ENCODE results near the gene PLSCR4.
"Not testable (repeated sequence)": the region's sequence is repeated elsewhere in the genome, so short reads cannot be mapped to it uniquely, and the experiment has no call there.

Gene PLSCR4

DNA sequence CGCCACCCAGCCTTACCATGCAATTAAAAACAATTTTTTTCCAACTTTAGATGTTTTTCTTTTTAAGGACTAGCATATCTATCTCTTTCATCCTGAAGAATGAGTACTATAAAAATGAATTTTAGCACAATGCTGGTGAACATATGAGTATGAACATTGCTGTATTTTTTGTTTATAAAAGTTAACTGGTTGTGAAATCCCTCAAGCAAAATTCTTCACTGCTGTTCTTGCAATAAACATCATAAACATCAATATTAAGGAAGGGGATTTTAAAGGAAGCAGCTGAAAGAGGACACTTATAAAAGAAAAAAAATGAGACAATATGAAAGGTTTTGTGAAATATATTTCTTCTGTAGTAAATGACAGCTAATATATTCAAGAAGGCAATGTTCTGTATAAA, 3.0 kb downstream of the PLSCR4 start:
- no peak for DNase-seq (ENCODE audit: low spot score)

DNA sequence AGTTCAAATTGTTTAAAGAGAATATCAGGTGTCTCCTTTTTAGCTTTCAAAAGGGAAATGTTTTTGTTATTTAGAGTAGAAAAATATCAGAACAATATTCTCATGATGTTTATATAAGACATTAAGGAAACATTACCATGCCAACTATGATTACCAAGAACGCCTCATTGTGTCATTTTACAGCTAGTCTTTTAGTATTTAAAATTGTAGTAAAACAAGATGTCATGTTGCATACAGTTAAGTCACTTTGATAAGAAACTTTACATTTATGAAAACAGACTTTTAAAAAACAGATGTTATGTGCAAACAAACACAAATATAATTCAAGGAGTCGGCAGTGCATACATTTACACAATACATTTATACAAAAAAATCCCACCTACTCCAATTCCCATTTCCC, 4.4 kb downstream of the PLSCR4 start:
- no peak for DNase-seq (ENCODE audit: low spot score)

DNA sequence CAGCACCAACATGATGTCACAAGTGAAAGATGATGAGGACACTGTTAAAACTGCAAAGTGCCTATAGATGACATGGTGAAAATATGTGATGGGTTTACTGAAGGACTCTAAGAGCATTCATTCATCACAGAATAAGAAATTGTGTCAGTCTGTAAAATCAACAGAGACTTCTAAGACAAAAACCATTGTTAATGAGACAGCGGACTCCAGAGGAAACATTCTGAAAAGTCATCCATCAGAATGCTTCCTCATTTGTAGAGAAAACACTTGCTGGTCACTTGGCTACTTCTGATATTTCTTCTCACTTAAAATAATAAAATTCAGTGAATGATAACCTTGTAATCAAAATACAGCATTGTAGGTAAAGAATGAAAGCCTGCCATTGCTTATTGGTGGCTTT, 7.3 kb downstream of the PLSCR4 start:
- no peak for DNase-seq (ENCODE audit: low spot score)

- DNase-seq (ENCODE audit: low spot score) = no peak
These were observed 9.2 kb downstream of the PLSCR4 start for GRCh38 chr3:146241523-146242240.

- no peak for DNase-seq (ENCODE audit: low spot score)
These were observed 17.4 kb downstream of the PLSCR4 start for GRCh38 chr3:146233487-146233886.

GRCh38 chr3:146227486-146227885, 23.4 kb downstream of the PLSCR4 start:
- DNase-seq (ENCODE audit: low spot score) = peak; percentile 21

GRCh38 chr3:146226881-146227280, 24.0 kb downstream of the PLSCR4 start:
- no peak for DNase-seq (ENCODE audit: low spot score)

DNA sequence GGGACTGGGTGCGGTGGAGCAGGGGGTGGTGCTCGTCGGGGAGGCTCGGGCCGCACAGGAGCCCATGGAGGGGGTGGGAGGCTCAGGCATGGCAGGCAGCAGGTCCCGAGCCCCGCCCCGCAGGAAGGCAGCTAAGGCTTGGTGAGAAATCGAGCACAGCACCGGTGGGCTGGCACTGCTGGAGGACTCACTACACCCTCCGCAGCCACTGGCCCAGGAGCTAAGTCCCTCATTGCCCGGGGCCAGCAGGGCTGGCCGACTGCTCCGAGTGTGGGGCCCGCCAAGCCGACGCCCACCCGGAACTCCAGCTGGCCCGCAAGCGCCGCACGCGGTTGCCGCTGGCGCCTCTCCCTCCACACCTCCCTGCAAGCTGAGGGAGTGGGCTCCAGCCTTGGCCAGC, 25.4 kb downstream of the PLSCR4 start:
- DNase-seq (ENCODE audit: low spot score) = not testable (repeated sequence)

DNA sequence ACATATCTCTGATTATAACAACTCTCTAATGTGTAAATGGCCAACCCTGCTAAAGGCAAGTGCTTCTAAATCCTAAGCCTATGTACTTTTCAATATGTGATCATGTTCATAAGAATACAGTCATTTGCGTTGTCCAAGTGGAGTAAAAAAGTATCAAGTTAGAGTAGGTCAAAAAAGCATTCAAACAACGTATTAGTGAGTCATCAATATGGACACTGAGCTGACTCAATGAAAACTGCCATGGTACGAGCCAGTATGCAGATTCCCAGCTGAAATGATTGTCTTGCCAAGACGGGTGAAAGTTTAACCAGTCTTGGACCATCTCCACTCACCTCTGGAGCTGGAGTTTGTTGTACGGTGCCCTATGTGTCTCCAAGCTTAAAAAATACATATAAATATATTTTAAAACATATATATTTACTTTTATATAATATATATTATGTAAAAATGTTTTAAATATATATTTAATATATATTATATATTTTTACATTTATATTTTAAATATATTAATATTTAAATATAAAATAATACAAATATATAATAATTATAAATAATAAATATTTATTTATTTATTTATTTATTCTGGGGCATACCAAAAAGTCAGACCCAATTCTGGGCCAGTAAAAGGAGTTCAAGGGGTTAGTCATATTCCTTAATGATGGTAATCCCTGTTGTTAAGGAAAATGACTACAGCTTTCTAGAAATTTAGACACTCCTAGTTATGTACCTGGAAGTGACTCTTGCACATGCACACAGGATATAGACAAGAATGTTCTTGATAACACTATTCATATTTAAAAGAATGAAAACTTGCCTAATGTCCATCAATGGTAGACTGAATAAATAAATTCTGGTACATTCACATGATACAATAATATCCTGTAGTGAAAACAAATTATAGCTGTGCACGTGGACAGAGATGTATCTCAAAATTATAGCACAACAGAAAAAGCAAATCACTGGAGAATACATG, 27.2 kb downstream of the PLSCR4 start:
- no peak for DNase-seq (ENCODE audit: low spot score)

DNA sequence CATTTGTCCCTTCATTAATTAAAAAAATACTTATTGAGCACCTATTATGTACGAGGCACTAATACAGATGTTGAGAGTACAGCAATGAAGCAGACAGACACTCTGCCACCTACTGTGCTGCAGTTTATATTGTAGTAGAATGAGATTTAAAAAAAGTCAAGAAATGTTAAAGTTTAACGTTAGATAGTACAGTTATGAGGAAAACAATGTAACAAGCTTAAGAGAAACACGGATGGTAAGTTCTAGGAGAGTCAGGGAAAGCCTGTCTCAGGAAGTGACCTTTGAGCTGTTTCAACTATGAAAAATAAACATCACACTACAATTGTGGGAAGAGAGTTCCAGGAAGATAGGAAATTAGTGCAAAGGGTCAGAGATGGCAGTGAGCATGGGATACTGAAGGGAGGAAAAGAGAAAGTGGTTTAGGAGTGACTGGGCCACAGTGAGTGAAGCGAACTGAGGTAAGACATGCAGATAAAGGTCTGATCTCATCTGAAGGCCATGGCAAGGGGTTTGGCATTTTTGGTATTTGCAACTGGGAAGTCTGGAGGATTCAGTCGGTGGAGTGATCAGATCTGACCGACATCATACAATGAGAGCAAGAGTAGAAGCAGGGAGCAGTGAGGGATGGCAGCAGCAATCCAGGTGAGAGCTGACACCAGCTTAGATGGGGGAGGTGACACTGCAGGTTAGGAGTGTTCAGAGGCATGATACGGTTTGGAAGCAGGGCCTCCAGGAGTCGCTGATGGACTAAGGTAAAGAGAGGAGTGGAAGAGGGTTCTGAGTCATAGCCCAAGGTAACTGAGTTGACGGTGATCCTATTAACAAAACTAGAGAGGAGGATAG, 28.5 kb downstream of the PLSCR4 start:
- no peak for DNase-seq (ENCODE audit: low spot score)

GRCh38 chr3:146221276-146221675, 29.6 kb downstream of the PLSCR4 start:
- no peak for DNase-seq (ENCODE audit: low spot score)

DNA sequence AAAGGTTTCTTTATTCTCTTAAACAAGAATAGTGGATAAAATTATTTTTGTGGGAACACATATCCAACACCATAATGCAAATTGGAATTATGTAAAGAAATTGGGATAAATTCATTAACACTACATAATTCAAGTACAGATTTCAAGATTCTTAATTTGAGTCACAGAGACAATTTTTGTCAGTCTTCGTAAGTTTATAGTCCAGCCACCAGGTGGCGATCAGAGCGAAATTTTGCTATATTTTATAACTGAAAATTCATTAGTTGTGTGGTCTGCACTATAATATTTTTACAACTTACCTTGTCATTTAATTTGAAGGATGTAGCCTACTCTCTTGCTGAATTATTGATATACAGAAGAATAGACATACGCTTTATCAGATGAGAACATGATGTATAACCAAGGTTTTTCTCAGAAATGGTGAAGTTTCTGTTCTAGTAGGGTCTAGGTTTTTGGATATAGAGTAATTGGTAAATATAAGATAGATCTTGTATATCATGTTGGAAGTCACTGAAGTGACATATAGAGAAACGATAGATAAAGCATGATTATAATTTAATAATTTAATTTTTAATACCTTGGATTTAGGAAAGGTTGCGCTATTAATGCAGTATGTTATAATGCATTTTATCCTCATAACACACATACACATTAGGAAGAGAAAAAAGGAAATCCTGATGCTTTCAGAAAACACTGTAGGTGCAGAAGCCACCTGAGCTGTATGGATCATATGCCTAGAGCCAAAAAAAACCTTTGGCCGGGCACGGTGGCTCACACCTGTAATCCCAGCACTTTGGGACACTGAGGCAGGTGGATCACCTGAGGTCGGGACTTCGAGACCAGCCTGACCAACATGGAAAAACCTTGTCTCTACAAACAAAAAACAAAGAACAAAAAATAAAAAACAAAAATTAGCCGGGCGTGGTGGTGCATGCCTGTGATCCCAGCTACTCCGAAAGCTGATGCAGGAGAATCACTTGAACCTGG, 31.7 kb downstream of the PLSCR4 start:
- peak; percentile 47 for DNase-seq (ENCODE audit: low spot score)

- DNase-seq (ENCODE audit: low spot score) = no peak
These were observed 33.6 kb downstream of the PLSCR4 start for GRCh38 chr3:146217324-146217723.

DNA sequence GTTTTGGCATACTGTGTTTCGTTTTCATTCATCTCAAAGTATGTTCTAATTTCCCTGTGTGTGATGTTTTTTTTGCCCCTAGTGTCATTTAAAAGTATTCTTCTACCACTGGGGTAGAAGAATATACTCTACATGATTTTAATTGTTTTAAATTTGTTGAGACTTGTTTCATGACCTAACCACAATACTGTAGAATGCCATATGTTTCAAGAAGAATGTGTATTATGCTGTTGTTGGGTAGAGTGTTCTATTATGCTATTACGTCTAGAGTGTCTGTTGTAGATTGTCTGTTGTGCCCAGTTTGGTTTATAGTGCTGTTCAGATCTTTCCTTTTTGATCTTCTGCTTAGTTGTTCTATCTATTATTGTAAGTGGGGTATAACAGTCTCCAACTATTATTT, 36.4 kb downstream of the PLSCR4 start:
- no peak for DNase-seq (ENCODE audit: low spot score)

DNA sequence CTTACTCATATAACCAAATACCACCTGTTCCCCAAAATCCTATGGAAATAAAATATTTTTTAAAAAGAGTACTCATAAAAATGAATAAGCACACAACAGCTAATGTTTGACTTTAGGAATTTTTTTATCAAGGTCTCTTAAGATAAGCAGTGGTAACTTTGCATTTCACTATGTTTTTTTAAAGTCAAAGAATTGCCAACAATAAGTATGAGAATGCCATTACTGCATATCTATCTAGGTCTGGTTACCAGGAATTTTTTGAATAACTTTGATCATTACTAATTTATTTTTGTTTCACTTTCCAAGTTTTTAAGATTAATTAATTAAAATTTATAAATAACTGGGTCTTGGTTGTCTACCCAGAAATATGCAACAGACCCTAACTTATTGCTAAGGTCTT, 41.5 kb downstream of the PLSCR4 start:
- no peak for DNase-seq (ENCODE audit: low spot score)

- DNase-seq (ENCODE audit: low spot score) = no peak
These were observed 47.1 kb downstream of the PLSCR4 start for GRCh38 chr3:146203776-146204175.

DNA sequence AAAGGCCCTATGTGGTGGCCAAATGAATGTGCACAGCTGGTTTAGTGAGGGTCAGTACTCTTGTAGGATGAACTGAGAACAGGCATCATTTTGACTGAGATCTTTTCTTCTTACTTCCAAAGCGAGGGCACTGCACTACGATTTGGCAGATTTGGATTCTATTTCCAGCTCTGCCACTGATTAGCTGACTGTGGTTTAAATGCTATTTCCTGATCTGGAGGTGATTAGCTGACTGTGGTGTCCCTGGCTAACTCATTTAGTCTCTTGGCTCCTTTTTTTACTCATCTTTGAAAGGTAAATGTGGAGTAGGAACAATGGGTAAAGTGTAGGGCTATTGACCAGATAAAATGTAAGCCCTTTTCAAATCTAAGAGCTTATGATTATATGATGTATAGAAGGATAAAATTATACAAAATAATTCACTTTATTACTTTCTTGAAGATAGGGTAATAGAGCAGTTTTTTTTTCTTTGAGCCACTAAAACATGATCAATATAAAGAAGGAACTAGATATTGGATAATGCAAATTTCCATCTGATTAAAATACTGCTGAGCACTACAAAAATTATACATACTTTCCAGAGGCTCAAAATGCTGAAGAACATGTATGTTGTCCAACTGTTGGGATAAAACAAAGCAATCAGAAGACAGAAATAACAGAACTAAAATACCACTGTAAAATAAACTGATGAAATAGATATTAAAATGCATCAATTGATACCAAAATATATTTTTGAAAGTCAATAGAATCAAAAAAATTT, 50.3 kb downstream of the PLSCR4 start:
- DNase-seq (ENCODE audit: low spot score) = no peak

GRCh38 chr3:146199762-146200161, 51.1 kb downstream of the PLSCR4 start:
- DNase-seq (ENCODE audit: low spot score) = no peak

- DNase-seq (ENCODE audit: low spot score) = no peak
These were observed 54.1 kb downstream of the PLSCR4 start for GRCh38 chr3:146196789-146197188.

GRCh38 chr3:146195605-146196004, 55.3 kb downstream of the PLSCR4 start:
- no peak for DNase-seq (ENCODE audit: low spot score)
